Hepatocyte (in vitro differentiated cells): ENCODE data around the gene HOXB4. TPM values are rescaled to one million over a fixed set of nuclear protein-coding genes. Genes with fewer than 3 reads are reported as not detected.

Experiments
- DNase-seq: peaks from one replicate; pipeline ENCODE4 v3.0.0-alpha.2; 2016; ENCODE audit warnings: low spot score
- H2AFZ ChIP-seq: fragments of 200-600 bp; sonication (generic); 2 replicates; pipeline ENCODE4 v1.6.0; 2016; ENCODE audit warnings: antibody characterized with exemption, mild to moderate bottlenecking
- H3K27ac ChIP-seq: fragments of 200-600 bp; sonication (generic); 2 replicates; pipeline ENCODE4 v1.5.1; 2016; ENCODE audit warnings: mild to moderate bottlenecking
- H3K27me3 ChIP-seq: fragments of 200-600 bp; sonication (generic); 2 replicates; pipeline ENCODE4 v1.6.1; 2016
- H3K36me3 ChIP-seq: fragments of 200-600 bp; sonication (generic); replicated peaks from 2 replicates; pipeline ENCODE4 v1.5.1; 2016; ENCODE audit warnings: low read depth; ENCODE audit not compliant: insufficient read depth
- H3K4me1 ChIP-seq: fragments of 200-600 bp; sonication (generic); 2 replicates; pipeline ENCODE4 v1.5.1; 2016; ENCODE audit warnings: mild to moderate bottlenecking, moderate library complexity; ENCODE audit not compliant: insufficient read depth
- H3K4me2 ChIP-seq: fragments of 200-600 bp; sonication (generic); 2 replicates; pipeline ENCODE4 v1.6.0; 2016
- H3K4me3 ChIP-seq: fragments of 200-600 bp; sonication (generic); 2 replicates; pipeline ENCODE4 v1.5.1; 2016; ENCODE audit warnings: mild to moderate bottlenecking
- H3K79me2 ChIP-seq: fragments of 200-600 bp; sonication (generic); 2 replicates; pipeline ENCODE4 v1.6.0; 2017; ENCODE audit warnings: mild to moderate bottlenecking
- H3K9me2 ChIP-seq: fragments of 200-600 bp; sonication (generic); replicated peaks from 2 replicates; pipeline ENCODE4 v1.6.0; 2017; ENCODE audit warnings: mild to moderate bottlenecking; ENCODE audit not compliant: insufficient read depth
- H3K9me3 ChIP-seq: fragments of 200-600 bp; sonication (generic); 2 replicates; pipeline ENCODE4 v1.5.1; 2016; ENCODE audit warnings: low read depth, mild to moderate bottlenecking
- H4K20me1 ChIP-seq: fragments of 200-600 bp; sonication (generic); 2 replicates; pipeline ENCODE4 v1.6.0; 2016; ENCODE audit warnings: mild to moderate bottlenecking; ENCODE audit not compliant: insufficient read depth, poor library complexity, severe bottlenecking
- CTCF ChIP-seq: fragments of 200-600 bp; sonication (generic); IDR thresholded peaks from 2 replicates; pipeline ENCODE4 v1.5.1; 2016; ENCODE audit warnings: antibody characterized with exemption, mild to moderate bottlenecking; ENCODE audit not compliant: poor library complexity
- EZH2 ChIP-seq: fragments of 200-600 bp; sonication (generic); IDR thresholded peaks from 2 replicates; pipeline ENCODE4 v1.6.1; 2016; ENCODE audit warnings: antibody characterized with exemption, mild to moderate bottlenecking, borderline replicate concordance
- EZH2phosphoT487 ChIP-seq: fragments of 200-600 bp; sonication (generic); IDR thresholded peaks from one replicate; pipeline ENCODE4 v1.6.1; 2018; ENCODE audit warnings: antibody characterized with exemption, mild to moderate bottlenecking, low read depth, moderate library complexity; ENCODE audit not compliant: unreplicated experiment, severe bottlenecking
- WGBS: methylation state at CpG from one replicate; pipeline ENCODE4 v1.1.6; 2016; ENCODE audit warnings: low lambda C conversion rate; ENCODE audit errors: missing lambda C conversion rate; 5-methylcytosine and 5-hydroxymethylcytosine counted together
- polyA plus RNA-seq: library from polyadenylated mRNA; unstranded; fragments of >200 nt; fragmentation: Nextera tagmentation; extraction: Ambion mirVana; gene quantifications from 2 replicates; pipeline ENCODE4 v1.2.1, GENCODE V29; 2016
- total RNA-seq: library from RNA; depleted of rRNA; stranded (reverse); fragments of >200 nt; gene quantifications from 2 replicates; pipeline ENCODE4 v1.2.3, GENCODE V29; 2014

Gene HOXB4
- 1.4 and 2.2 TPM in 2 replicates for total RNA-seq
- polyA plus RNA-seq = 1.8 and 2.0 TPM in 2 replicates

GRCh38 chr17:48577946-48578615 is at the start of gene HOXB4:
HOXB4 (minus strand) TSS chr17:48578350; CDS start chr17:48578319, 31 bp downstream.
- Histone ChIP-seq H2AFZ (no peak within 1 kb of the TSS), H3K79me2 (peaks cover 20% of the 10 kb centered on the region), H3K4me3 (peak within 1 kb of the TSS; percentile 26), H3K27ac (peak within 1 kb of the TSS; percentile 80), H3K4me2 (peak within 1 kb of the TSS; percentile 91), H3K9me3 (no peaks in the 10 kb centered on the region), H3K36me3 (no peaks in the 10 kb centered on the region), H3K4me1 (peaks cover 18% of the 10 kb centered on the region), H4K20me1 (no peaks in the 10 kb centered on the region), H3K27me3 (peaks cover 92% of the 10 kb centered on the region), H3K9me2 (no peaks in the 10 kb centered on the region)
- 3% methylated on average over 36 of the region's 58 CpGs for WGBS
- TF ChIP-seq EZH2phosphoT487 (peak; percentile 25), CTCF (no peak), EZH2 (no peak)
- DNase-seq = peak; percentile 76

GRCh38 chr17:48627118-48627597 is 49.0 kb upstream of the HOXB4 start:
- Histone ChIP-seq H2AFZ (no peak overlapping the region), H3K9me3 (no peaks in the 10 kb centered on the region), H3K4me1 (peaks cover 20% of the 10 kb centered on the region), H3K4me3 (no peak overlapping the region), H3K27ac (peak overlapping the region; percentile 26), H3K36me3 (no peaks in the 10 kb centered on the region), H3K9me2 (no peaks in the 10 kb centered on the region), H4K20me1 (no peaks in the 10 kb centered on the region), H3K27me3 (peaks cover 98% of the 10 kb centered on the region), H3K4me2 (peak overlapping the region; percentile 94), H3K79me2 (no peaks in the 10 kb centered on the region)
- peak; percentile 26 for TF ChIP-seq EZH2
- no peak for TF ChIP-seq CTCF
- TF ChIP-seq EZH2phosphoT487 = no peak
- WGBS = 19% methylated on average over 5 of the region's 5 CpGs
- DNase-seq = no peak

GRCh38 chr17:48626245-48627117 is 48.3 kb upstream of the HOXB4 start, which contains the start of gene HOXB9:
HOXB9 (minus strand) TSS chr17:48626358; CDS start chr17:48626269, 89 bp downstream.
- 3% methylated on average over 30 of the region's 50 CpGs for WGBS
- Histone ChIP-seq H3K36me3 (no peaks in the 10 kb centered on the region), H3K9me3 (no peaks in the 10 kb centered on the region), H2AFZ (peak within 1 kb of the TSS; percentile 66), H3K4me2 (peak within 1 kb of the TSS; percentile 94), H3K27me3 (peaks cover 98% of the 10 kb centered on the region), H3K4me1 (peaks cover 20% of the 10 kb centered on the region), H3K4me3 (peak within 1 kb of the TSS; percentile 29), H3K9me2 (no peaks in the 10 kb centered on the region), H4K20me1 (no peaks in the 10 kb centered on the region), H3K79me2 (no peaks in the 10 kb centered on the region), H3K27ac (peak within 1 kb of the TSS; percentile 55)
- peak; percentile 72 for DNase-seq
- TF ChIP-seq EZH2phosphoT487 (peak; percentile 28), EZH2 (no peak), CTCF (no peak)
